Epithelial cell of umbilical artery (primary cell): ENCODE results near the gene PRC1. TPM values are rescaled to one million over a fixed set of nuclear protein-coding genes. Genes with fewer than 3 reads are reported as not detected.

Experiments used
- total RNA-seq: library from RNA; depleted of rRNA; stranded (reverse); fragments of >200 nt; gene quantifications from 2 replicates; pipeline ENCODE4 v1.2.3, GENCODE V29; 2014

The PRC1 gene, protein sequence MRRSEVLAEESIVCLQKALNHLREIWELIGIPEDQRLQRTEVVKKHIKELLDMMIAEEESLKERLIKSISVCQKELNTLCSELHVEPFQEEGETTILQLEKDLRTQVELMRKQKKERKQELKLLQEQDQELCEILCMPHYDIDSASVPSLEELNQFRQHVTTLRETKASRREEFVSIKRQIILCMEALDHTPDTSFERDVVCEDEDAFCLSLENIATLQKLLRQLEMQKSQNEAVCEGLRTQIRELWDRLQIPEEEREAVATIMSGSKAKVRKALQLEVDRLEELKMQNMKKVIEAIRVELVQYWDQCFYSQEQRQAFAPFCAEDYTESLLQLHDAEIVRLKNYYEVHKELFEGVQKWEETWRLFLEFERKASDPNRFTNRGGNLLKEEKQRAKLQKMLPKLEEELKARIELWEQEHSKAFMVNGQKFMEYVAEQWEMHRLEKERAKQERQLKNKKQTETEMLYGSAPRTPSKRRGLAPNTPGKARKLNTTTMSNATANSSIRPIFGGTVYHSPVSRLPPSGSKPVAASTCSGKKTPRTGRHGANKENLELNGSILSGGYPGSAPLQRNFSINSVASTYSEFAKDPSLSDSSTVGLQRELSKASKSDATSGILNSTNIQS
- 160 and 204 TPM in 2 replicates for total RNA-seq

DNA sequence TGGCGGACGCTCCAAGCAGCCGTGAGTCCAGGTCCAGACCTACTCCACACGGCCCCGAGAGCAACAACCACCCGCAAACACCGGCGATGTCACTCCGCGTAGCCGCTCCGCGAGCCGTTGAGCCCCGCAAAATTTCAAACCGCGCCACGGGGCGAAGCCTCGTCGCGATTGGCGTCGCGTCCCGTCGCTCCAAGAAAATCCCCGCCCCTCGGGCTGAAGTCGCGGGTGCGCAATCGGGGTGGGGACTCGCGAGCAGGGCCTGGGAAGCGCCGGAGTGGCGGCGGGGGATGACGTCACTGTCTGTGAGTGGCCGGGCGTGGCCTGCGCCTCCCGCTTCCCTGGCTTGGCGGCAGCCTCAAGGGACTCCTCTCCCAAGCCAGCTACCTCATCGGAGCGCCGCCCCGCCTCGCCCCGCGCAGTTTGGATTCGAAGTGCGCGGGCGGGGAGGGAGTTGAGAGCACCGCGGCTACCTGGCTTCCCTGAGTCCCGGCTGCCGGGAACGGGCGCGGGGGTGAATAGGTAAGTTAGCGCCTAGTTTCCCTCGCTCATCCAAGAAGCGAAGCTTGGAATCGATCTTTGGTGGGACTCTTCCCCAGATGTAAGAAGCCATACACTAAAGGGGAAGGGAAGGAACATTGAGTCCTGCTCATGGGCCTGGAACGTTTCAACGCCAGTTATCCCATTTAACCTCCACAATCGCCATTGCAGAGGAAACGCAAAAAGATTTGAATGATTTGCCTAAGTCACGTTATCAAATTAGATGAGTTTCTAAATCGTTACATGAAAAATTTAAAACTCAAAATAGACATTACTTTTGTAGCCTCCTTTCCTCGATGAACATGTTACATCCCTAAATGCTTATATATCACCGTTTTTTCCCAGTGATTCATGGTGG lies at the start of gene PRC1:
PRC1 (minus strand) TSS at position 119 of the 895 bp plus-strand sequence; CDS start at position 1, 118 bp downstream.

GRCh38 chr15:91022075-91022831 lies 27.9 kb upstream of the PRC1 start, which contains the start of gene VPS33B:
TSS of gene VPS33B (minus strand) at chr15:91022594. CDS start at chr15:91022249, 345 bp downstream.

GRCh38 chr15:90954712-90955623 lies 39.4 kb downstream of the PRC1 start, which contains the start of gene RCCD1:
TSS of gene RCCD1 (plus strand) at chr15:90954884. CDS start at chr15:90956735, 1,851 bp downstream.

GRCh38 chr15:90934949-90935751 lies 59.2 kb downstream of the PRC1 start, which contains the start of gene UNC45A:
TSS of gene UNC45A (plus strand) at chr15:90935285. CDS start at chr15:90935325, 40 bp downstream.

GRCh38 chr15:90931828-90932659 lies 62.3 kb downstream of the PRC1 start, which contains the start of gene HDDC3:
TSS of gene HDDC3 (minus strand) at chr15:90932549. CDS start at chr15:90932540, 9 bp downstream.

Other genes starting within 250 kb of the PRC1 start
- 56.8 and 90.3 TPM in 2 replicates for gene FURIN, start 125.9 kb downstream of the PRC1 start, total RNA-seq
- gene FES, start 110.0 kb downstream of the PRC1 start, total RNA-seq = 73.4 and 103 TPM in 2 replicates
- gene MAN2A2, start 91.2 kb downstream of the PRC1 start, total RNA-seq = 14.0 TPM in 2 replicates
- gene HDDC3, start 62.0 kb downstream of the PRC1 start, total RNA-seq = 17.5 and 22.9 TPM in 2 replicates
- gene UNC45A, start 59.2 kb downstream of the PRC1 start, total RNA-seq = 119 and 151 TPM in 2 replicates
- 8.8 and 12.5 TPM in 2 replicates for gene RCCD1, start 39.7 kb downstream of the PRC1 start, total RNA-seq
- 8.8 and 12.7 TPM in 2 replicates for gene VPS33B, start 28.1 kb upstream of the PRC1 start, total RNA-seq
- gene SV2B, start 105.7 kb upstream of the PRC1 start, total RNA-seq = not detected in 2 replicates